GM19035 (cell line): ENCODE results near the gene RAI1.

Experiments
- ATAC-seq: cut with Tn5 transposase; IDR thresholded peaks from one replicate; pipeline ENCODE4 v1.9.1; 2021; ENCODE audit not compliant: unreplicated experiment

RAI1 gene

DNA sequence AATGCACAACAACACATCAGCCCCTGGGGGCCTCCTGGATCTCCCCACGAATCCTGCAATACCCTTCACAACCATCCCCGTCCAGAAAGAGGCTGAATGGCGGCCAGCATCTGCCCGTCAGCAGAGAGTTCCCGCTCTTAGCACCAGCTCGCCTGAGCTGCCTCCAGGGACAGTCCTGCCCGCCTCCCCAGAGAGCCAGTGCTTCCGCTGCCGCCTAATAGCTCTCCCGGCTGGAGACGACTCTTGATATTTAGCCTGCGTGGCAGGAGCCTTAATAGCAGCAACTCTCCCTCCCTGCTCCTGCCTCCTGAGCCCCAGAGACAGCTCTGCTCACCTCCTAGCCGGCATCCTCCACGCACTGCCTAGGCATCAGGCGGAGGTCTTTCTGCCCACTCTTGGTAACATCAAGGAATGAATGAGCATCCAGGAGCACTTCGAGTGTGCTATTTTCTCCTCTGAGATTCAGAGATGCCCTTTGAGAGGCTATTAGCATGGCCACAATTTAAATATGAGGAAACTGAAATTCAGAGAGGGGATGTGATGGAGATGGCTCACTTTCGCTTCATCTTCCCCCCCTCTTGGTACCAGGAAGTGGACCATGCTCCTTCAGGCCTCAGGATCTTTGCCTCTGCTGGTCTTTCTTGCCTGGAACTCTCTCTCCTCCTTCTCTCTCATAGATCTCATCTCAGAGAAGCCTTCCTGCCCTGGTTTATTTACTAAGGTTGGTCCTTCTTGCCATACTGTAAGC, 67.9 kb downstream of the RAI1 start:
- ATAC-seq, result no peak

DNA sequence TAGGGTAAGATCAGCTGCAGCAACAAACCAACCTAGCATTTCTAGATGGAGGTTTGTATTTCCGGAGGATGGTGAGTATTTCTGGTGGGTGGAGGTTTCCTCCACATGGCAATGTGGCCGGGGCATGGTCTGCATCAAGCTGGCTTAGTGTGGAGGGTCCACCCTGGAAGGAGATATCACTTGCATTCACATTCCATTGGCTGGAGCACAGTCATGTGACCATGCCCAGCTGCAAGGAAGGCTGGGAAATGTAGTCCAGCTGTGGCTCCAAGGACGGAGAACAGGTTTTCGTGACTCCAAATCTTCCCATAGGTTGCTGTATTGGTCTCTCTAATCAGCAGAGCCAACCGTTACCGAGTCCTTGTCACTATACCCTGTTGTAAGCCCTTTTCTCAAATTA, 68.7 kb downstream of the RAI1 start:
- ATAC-seq, result peak; percentile 26

DNA sequence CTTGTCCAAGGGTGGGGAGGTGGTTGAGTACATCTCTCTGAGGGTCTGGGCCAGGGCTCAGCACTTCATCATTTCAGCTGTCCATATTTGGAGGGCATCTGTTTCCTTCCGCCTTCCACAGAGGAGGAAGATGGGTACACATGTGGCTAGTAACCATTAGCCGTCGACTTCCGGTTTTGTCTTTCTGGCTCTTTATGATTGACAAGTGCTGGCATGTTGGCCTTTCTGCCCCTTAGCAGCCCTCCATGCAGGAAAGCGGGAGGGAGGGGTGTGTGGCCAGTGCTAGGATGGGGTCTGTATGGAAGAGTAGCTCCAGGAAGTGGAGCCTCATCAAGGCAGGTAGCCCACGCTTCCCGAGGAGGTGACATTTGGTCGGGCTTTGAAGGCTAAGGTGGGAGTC, 69.6 kb downstream of the RAI1 start:
- no peak for ATAC-seq

DNA sequence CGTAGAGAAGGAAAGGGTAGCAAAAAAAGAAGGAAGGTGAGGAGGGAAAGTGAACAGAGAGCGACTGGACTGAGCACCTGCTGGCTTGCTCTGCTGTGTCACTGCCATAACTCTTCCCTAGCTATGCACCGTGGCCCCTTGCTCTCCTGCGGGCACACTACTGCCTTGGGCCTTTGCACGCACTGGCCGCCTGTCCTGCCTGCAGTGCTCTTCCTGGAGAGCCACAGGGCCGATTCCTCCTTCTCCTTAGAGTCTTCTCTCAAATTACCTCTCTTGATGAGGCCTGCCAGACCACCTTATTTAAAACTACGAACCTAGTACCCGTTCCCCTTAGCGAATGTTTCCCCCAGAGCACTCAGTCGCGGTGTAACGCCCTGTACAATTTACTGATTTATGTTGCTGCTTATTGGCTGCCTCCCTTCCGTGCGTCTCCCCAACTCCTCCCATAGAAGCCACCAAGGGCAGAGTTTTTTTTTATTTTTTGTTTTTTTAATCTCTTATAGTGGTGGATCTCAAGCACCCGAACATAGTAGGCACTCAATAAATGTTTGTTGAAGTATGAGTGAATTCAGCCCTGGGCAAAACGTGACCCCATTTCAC, 70.3 kb downstream of the RAI1 start:
- ATAC-seq, result no peak

DNA sequence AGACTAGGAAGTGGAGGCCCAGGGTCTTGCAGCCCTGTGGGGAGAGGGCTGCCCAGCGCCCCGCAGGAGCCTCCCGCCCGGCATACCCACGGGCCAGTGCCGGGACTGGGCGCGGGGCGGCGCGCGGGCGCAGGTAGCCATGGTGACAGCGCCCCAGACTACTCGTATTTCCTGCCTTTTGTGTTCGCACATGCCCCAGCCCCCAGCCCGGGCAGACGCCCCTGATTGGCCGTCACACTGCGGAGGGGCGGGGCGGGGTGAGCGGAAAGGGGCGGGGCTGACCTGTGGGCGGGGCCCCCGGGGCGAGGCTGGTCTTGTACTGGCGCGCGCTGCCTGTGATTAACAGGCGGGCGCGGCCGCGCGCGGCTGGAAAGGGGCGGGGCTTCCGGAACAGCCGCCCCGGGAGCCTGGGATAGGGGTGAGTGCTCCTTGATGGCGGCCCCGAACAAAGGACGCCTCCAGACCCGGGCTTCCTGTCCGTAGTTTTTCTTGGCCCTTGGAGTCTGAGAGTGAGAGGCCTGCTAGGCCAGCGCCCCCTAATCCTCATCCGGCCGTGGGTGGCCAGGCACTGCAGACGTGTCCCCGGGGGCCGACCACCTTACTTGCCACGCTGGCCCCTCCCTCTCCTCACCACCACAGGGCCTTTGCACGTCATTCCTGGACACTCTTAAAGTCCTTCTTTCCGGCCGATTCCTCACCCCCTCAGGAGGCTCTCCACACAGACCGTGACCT, 71.0 kb downstream of the RAI1 start:
- ATAC-seq, result peak; percentile 85

- ATAC-seq, result no peak
Measured at GRCh38 chr17:17752821-17753321, 71.6 kb downstream of the RAI1 start.

- no peak for ATAC-seq
Measured at GRCh38 chr17:17754719-17755686, 73.7 kb downstream of the RAI1 start.

DNA sequence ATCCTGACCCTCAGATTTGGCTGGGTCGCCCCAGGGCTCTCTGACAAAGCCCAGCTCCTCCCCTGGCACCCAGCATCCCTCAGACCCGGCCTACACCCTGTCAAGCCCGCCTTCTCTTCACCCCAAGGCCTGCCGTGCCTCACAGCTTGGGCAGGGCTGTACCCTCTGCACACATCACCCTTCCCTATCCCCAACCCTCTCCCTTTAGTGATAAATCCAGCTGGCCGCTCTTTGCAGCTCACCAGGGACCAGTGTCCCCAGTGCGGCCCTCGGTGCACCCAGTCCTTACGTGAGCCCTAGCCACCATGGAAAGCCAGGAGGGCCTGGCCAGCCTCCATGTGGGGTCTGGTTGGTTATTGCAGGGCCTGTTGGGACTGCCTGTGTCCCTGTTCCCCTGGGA, 74.5 kb downstream of the RAI1 start:
- no peak for ATAC-seq

DNA sequence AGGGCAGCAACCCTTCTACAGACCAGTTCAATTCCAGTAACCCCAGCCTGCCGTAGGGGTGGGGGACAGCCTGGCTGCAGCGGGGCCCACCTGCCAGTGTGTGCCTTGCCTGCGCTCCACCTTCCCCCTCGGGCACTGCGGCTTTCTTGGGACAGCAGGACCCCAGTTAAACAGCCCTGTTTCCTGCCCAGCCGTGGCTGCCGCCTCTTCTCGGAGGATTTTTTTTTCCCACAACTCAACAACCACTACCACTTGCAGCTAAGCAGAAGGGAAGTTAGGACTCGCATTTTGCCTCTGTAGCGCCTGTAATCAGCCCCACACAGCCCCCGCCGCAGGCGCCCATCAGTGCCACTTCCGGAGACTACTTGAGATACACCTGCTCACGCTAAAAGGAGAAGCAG, 76.1 kb downstream of the RAI1 start:
- no peak for ATAC-seq

- no peak for ATAC-seq
Measured at GRCh38 chr17:17757956-17758845, 76.9 kb downstream of the RAI1 start.

- ATAC-seq, result no peak
Measured at GRCh38 chr17:17758941-17759563, 77.8 kb downstream of the RAI1 start.

GRCh38 chr17:17760350-17760749, 79.1 kb downstream of the RAI1 start:
- no peak for ATAC-seq

DNA sequence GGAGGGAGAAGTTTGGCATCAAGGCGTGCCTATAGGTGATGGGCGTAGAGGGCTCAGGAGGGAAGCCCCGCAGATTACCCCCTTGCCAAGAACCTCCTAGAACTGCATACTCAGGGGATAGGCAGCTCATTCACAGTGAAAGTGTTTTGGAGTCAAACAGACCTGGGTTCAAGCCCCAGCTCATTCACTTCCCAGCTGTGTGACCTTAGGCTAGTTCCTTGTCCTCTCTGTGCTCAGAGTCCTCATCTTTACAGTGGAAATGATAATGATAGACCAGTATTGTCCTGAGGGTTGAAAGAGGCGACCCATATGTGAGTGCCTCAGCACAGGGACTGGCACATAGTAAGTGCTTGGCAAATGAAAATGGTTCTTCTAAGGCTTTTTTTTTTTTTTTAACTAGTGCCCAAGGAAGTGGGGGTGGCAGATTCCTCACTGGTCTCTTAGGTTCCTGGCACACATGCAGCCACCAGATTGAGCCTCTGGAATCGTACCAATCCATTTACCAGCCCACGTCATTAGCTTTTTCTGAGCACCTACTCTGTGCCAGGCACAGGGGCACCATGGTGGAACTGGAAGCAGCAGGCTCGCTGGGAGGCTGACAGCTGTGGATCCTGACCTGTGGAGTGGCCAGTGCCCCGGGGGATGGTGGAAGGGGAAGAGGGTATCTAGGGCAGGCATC, 79.8 kb downstream of the RAI1 start:
- no peak for ATAC-seq

GRCh38 chr17:17761894-17762743, 80.9 kb downstream of the RAI1 start:
- ATAC-seq, result no peak

GRCh38 chr17:17762744-17763105, 81.5 kb downstream of the RAI1 start:
- no peak for ATAC-seq

GRCh38 chr17:17763136-17763535, 81.9 kb downstream of the RAI1 start:
- ATAC-seq, result no peak

- no peak for ATAC-seq
Measured at GRCh38 chr17:17763734-17764133, 82.5 kb downstream of the RAI1 start.
